Astrocyte of the cerebellum (primary cell): ENCODE results near the gene ZNF394.

Experiments used
- DNase-seq: peaks from one replicate; pipeline ENCODE4 v3.0.0-alpha.2; 2011; ENCODE audit warnings: low read depth
- H3K4me3 ChIP-seq: 2 replicates; pipeline ENCODE4 v1.5.1; 2011; ENCODE audit warnings: mild to moderate bottlenecking, low read depth, low read length, moderate library complexity
- CTCF ChIP-seq: IDR thresholded peaks from 2 replicates; pipeline ENCODE4 v1.5.1; 2012; ENCODE audit warnings: low read length, low read depth, moderate library complexity, mild to moderate bottlenecking; ENCODE audit errors: missing control alignments
- in situ Hi-C: cut with HindIII; loops from 2 replicates; pipeline ENCODE4 v1.10.0; 2017; ENCODE audit warnings: low sequenced_read_pairs

Gene ZNF394

GRCh38 chr7:99460651-99461050 lies 39.4 kb downstream of the ZNF394 start:
- H3K4me3 ChIP-seq = no peak overlapping the region
- no peak for TF ChIP-seq CTCF
- in situ Hi-C loops = no loop called here
- DNase-seq = no peak

- no peak for DNase-seq
- in situ Hi-C loops = no loop called here
- peak; percentile 35 for TF ChIP-seq CTCF
- no peak overlapping the region for H3K4me3 ChIP-seq
Measured at GRCh38 chr7:99459087-99459486, 41.0 kb downstream of the ZNF394 start.

- in situ Hi-C loops = no loop called here
- no peak for TF ChIP-seq CTCF
- no peak for DNase-seq
- H3K4me3 ChIP-seq = no peak overlapping the region
Measured at GRCh38 chr7:99457650-99458493, 42.2 kb downstream of the ZNF394 start.

- no peak for TF ChIP-seq CTCF
- in situ Hi-C loops = no loop called here
- no peak overlapping the region for H3K4me3 ChIP-seq
- no peak for DNase-seq
Measured at GRCh38 chr7:99457050-99457649, 42.9 kb downstream of the ZNF394 start.

GRCh38 chr7:99456288-99456687 lies 43.8 kb downstream of the ZNF394 start:
- in situ Hi-C loops = no loop called here
- no peak for TF ChIP-seq CTCF
- H3K4me3 ChIP-seq = no peak overlapping the region
- no peak for DNase-seq

- TF ChIP-seq CTCF = no peak
- no peak overlapping the region for H3K4me3 ChIP-seq
- DNase-seq = no peak
- in situ Hi-C loops = no loop called here
Measured at GRCh38 chr7:99455874-99456273, 44.2 kb downstream of the ZNF394 start.
